HCT116 (cell line): ENCODE measurements around the gene ZNHIT2. TPM values are rescaled to one million over a fixed set of nuclear protein-coding genes. Genes with fewer than 3 reads are reported as not detected.

ENCODE experiments used
- ATAC-seq: fragments of 200-7000 bp; cut with Tn5 transposase; 2 replicates; pipeline ENCODE4 v1.9.1; 2020; ENCODE audit warnings: mild to moderate bottlenecking, moderate library complexity
- BruUV-seq: library from RNA; stranded (reverse); fragments of 400-500 nt; replicated peaks from 2 replicates; lab custom pipeline; 2021; lab: Mats Ljungman, UMichigan
- CTCF ChIA-PET: fragments of 300-600 bp; sonication (Branson Sonifier 250); formaldehyde crosslinking; loops from one replicate; lab custom pipeline; 2021; ENCODE audit warnings: antibody characterized with exemption; lab: Charles Lee
- POLR2A ChIA-PET: fragments of 300-600, 350-600 bp; sonication (Branson Sonifier 250); formaldehyde crosslinking; loops from one replicate; lab custom pipeline; 2021; ENCODE audit warnings: antibody characterized with exemption; lab: Charles Lee
- RAD21 ChIA-PET, 2 experiments: fragments of 300-600 bp; sonication (Branson Sonifier 250); formaldehyde crosslinking; loops; one replicate each; lab custom pipeline; 2023; ENCODE audit warnings: low total read pairs in 2 of 2; ENCODE audit not compliant: uncharacterized antibody in 2 of 2, unreplicated experiment in 2 of 2, low non-redundant PET in 1 of 2; lab: Charles Lee
- DNase-seq: peaks from one replicate; pipeline ENCODE4 v3.0.0-alpha.2; 2010; ENCODE audit warnings: low read depth, low spot score
- H2AFZ ChIP-seq: fragments of 200-600 bp; shearing (Covaris generic), sonication (generic); 2 replicates; pipeline ENCODE4 v1.6.1; 2017; ENCODE audit warnings: low read depth, mixed run types, mixed read lengths, antibody characterized with exemption, low read length; ENCODE audit not compliant: poor library complexity, severe bottlenecking
- H3K27ac ChIP-seq: 2 replicates; pipeline ENCODE4 v1.5.1; 2012; ENCODE audit warnings: low read depth, low read length
- H3K27me3 ChIP-seq: fragments of 200-600 bp; sonication (generic); 2 replicates; pipeline ENCODE4 v1.6.1; 2016; ENCODE audit warnings: mixed run types, low read length, mixed read lengths; ENCODE audit not compliant: insufficient read depth
- H3K36me3 ChIP-seq, 2 experiments: fragments of 200-500 bp in 1 of 2; fragments of 200-600 bp in 1 of 2; sonication (Bioruptor generic) in 1 of 2; sonication (generic) in 1 of 2; 2 replicates each; pipeline versions ENCODE4 v1.5.1 to v1.6.1; 2014 to 2016; ENCODE audit warnings: low read length in 2 of 2, inconsistent platforms in 1 of 2, mixed read lengths in 1 of 2, mixed run types in 1 of 2; ENCODE audit not compliant: insufficient read depth in 2 of 2, control insufficient read depth in 1 of 2
- H3K4me1 ChIP-seq, 2 experiments: fragments of 200-600 bp in 1 of 2; sonication (generic) in 1 of 2; 2 replicates each; pipeline versions ENCODE4 v1.5.1 to v1.6.1; 2012 to 2017; ENCODE audit warnings: low read length in 2 of 2, inconsistent platforms in 1 of 2, mild to moderate bottlenecking in 1 of 2, mixed read lengths in 1 of 2, mixed run types in 1 of 2, moderate library complexity in 1 of 2; ENCODE audit not compliant: insufficient read depth in 2 of 2, control insufficient read depth in 1 of 2
- H3K4me2 ChIP-seq: fragments of 200-600 bp; sonication (generic); 2 replicates; pipeline ENCODE4 v1.6.1; 2017; ENCODE audit warnings: mixed run types, low read length, mixed read lengths
- H3K4me3 ChIP-seq, 2 experiments: fragments of 200-600 bp in 1 of 2; sonication (generic) in 1 of 2; replicated peaks in 1 of 2; 2 replicates each; pipeline ENCODE4 v1.5.1; 2011 to 2016; ENCODE audit warnings: low read length in 2 of 2, control low read depth in 1 of 2, low read depth in 1 of 2, mild to moderate bottlenecking in 1 of 2, mixed read lengths in 1 of 2, mixed run types in 1 of 2
- H3K79me2 ChIP-seq: fragments of 200-600 bp; sonication (generic); 2 replicates; pipeline ENCODE4 v1.6.1; 2017; ENCODE audit warnings: mild to moderate bottlenecking, mixed run types, low read length, moderate library complexity, mixed read lengths; ENCODE audit not compliant: insufficient read depth
- H3K9ac ChIP-seq: fragments of 200-600 bp; sonication (generic); 2 replicates; pipeline ENCODE4 v1.6.1; 2016; ENCODE audit warnings: low read length, mixed read lengths
- H3K9me2 ChIP-seq: fragments of 200-600 bp; sonication (generic), shearing (Covaris generic); 2 replicates; pipeline ENCODE4 v1.6.1; 2017; ENCODE audit warnings: mixed run types, mild to moderate bottlenecking, moderate library complexity; ENCODE audit not compliant: insufficient read depth
- H3K9me3 ChIP-seq, 2 experiments: fragments of 200-500 bp in 1 of 2; fragments of 200-600 bp in 1 of 2; sonication (Bioruptor generic) in 1 of 2; sonication (generic) in 1 of 2; 2 replicates each; pipeline ENCODE4 v1.6.1; 2014 to 2017; ENCODE audit warnings: low read length in 2 of 2, mixed read lengths in 2 of 2, inconsistent platforms in 1 of 2, low read depth in 1 of 2, mild to moderate bottlenecking in 1 of 2, mixed run types in 1 of 2, moderate library complexity in 1 of 2; ENCODE audit not compliant: control insufficient read depth in 1 of 2, insufficient read depth in 1 of 2
- H4K20me1 ChIP-seq: fragments of 200-600 bp; sonication (generic), shearing (Covaris generic); 2 replicates; pipeline ENCODE4 v1.6.1; 2017; ENCODE audit warnings: mixed run types, mild to moderate bottlenecking, moderate library complexity; ENCODE audit not compliant: insufficient read depth
- CBX3 ChIP-seq: IDR thresholded peaks from 2 replicates; pipeline ENCODE4 v1.6.1; 2012; ENCODE audit warnings: low read depth
- EGR1 ChIP-seq: IDR thresholded peaks from 2 replicates; pipeline ENCODE4 v1.6.1; 2012; ENCODE audit warnings: low read depth
- ELF1 ChIP-seq: IDR thresholded peaks from 2 replicates; pipeline ENCODE4 v1.6.1; 2012; ENCODE audit warnings: low read depth, borderline replicate concordance
- JUND ChIP-seq: IDR thresholded peaks from 2 replicates; pipeline ENCODE4 v1.6.1; 2012
- MAX ChIP-seq: IDR thresholded peaks from 2 replicates; pipeline ENCODE4 v1.6.1; 2012
- RAD21 ChIP-seq: IDR thresholded peaks from 2 replicates; pipeline ENCODE4 v1.6.1; 2012; ENCODE audit warnings: low read depth, mild to moderate bottlenecking
- REST ChIP-seq: IDR thresholded peaks from 2 replicates; pipeline ENCODE4 v1.6.1; 2012; ENCODE audit warnings: low read depth
- SRF ChIP-seq: IDR thresholded peaks from 2 replicates; pipeline ENCODE4 v1.6.1; 2012; ENCODE audit warnings: low read depth
- YY1 ChIP-seq: IDR thresholded peaks from 2 replicates; pipeline ENCODE4 v1.6.1; 2011; ENCODE audit warnings: low read length, low read depth, moderate library complexity, mild to moderate bottlenecking; ENCODE audit not compliant: insufficient replicate concordance; ENCODE audit errors: extremely low read depth
- ZNF274 ChIP-seq: fragments of 200-500 bp; sonication (Bioruptor generic); IDR thresholded peaks from 2 replicates; pipeline ENCODE4 v1.6.1; 2014; ENCODE audit warnings: mild to moderate bottlenecking, low read depth, low read length, inconsistent platforms
- intact Hi-C: fragments of 100-400 bp; cut with micrococcal nuclease; formaldehyde crosslinking; loops from 2 replicates; pipeline ENCODE4 v1.10.0; 2022
- total RNA-seq: library from RNA; stranded (reverse); gene quantifications from one replicate; pipeline ENCODE4 v1.2.1, GENCODE V29; 2021; ENCODE audit not compliant: unreplicated experiment
- TF ChIP-seq, protein P1 (sequence below): IDR thresholded peaks from 2 replicates; pipeline ENCODE4 v1.6.1; 2012

Gene ZNHIT2
- total RNA-seq, 1 experiment from 2014 or later: 18.8 TPM

GRCh38 chr11:65069217-65069616 lies 48.3 kb downstream of the ZNHIT2 start:
- intact Hi-C loops: no loop called here
- H3K4me3 ChIP-seq: no peak overlapping the region
- ATAC-seq: no peak

More at GRCh38 chr11:65069217-65069616, 48.3 kb downstream of the ZNHIT2 start:
- ChIA-PET POLR2A (no interaction called here), RAD21 (no interaction called here), CTCF (interaction anchor here (0.6 kb wide), 1 partner anchor 150 kb away, joined by 3 read pairs; no protein-coding TSS in a partner anchor)
- no peaks in the 10 kb centered on the region for H4K20me1 ChIP-seq
- TF ChIP-seq YY1 (no peak), ELF1 (no peak), SRF (no peak), RAD21 (no peak), MAX (no peak), CBX3 (no peak), JUND (no peak), EGR1 (no peak), ZNF274 (no peak), REST (no peak)
- TF ChIP-seq, protein P1, sequence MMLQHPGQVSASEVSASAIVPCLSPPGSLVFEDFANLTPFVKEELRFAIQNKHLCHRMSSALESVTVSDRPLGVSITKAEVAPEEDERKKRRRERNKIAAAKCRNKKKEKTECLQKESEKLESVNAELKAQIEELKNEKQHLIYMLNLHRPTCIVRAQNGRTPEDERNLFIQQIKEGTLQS: no peak
- no peaks in the 10 kb centered on the region for H3K9me2 ChIP-seq
- H3K79me2 ChIP-seq: no peaks in the 10 kb centered on the region
- no TSS peak for BruUV-seq
- H3K27me3 ChIP-seq: no peaks in the 10 kb centered on the region
- no peaks in the 10 kb centered on the region for H3K9me3 ChIP-seq
- H2AFZ ChIP-seq: no peak overlapping the region
- no peak for DNase-seq
- H3K4me1 ChIP-seq: no peaks in the 10 kb centered on the region
- H3K4me2 ChIP-seq: no peak overlapping the region
- H3K9ac ChIP-seq: no peak overlapping the region
- no peaks in the 10 kb centered on the region for H3K36me3 ChIP-seq
- H3K27ac ChIP-seq: no peak overlapping the region
